GM21576 (cell line): Measurements from ENCODE around the gene ZNF77.
"Not testable (repeated sequence)": the region's sequence is repeated elsewhere in the genome, so short reads cannot be mapped to it uniquely, and the experiment has no call there.

ENCODE experiments used
- ATAC-seq: cut with Tn5 transposase; IDR thresholded peaks from one replicate; pipeline ENCODE4 v1.9.1; 2021; ENCODE audit warnings: mild to moderate bottlenecking, moderate library complexity; ENCODE audit not compliant: unreplicated experiment

ZNF77 gene

GRCh38 chr19:2973229-2973628 lies 28.5 kb upstream of the ZNF77 start:
- ATAC-seq, result no peak

GRCh38 chr19:2970201-2970835 lies 25.5 kb upstream of the ZNF77 start:
- ATAC-seq, result no peak

- ATAC-seq, result no peak
Observed at GRCh38 chr19:2969104-2969504, 24.3 kb upstream of the ZNF77 start.

GRCh38 chr19:2967972-2968371 lies 23.2 kb upstream of the ZNF77 start:
- ATAC-seq, result no peak

- ATAC-seq, result no peak
Observed at GRCh38 chr19:2964874-2965273, 20.1 kb upstream of the ZNF77 start.

- ATAC-seq, result not testable (repeated sequence)
Observed at GRCh38 chr19:2963631-2964030, 18.9 kb upstream of the ZNF77 start.

- ATAC-seq, result no peak
Observed at GRCh38 chr19:2963122-2963521, 18.4 kb upstream of the ZNF77 start.

GRCh38 chr19:2962018-2962670 lies 17.4 kb upstream of the ZNF77 start:
- no peak for ATAC-seq

- no peak for ATAC-seq
Observed at GRCh38 chr19:2960120-2960519, 15.3 kb upstream of the ZNF77 start.

- ATAC-seq, result no peak
Observed at GRCh38 chr19:2957160-2957559, 12.4 kb upstream of the ZNF77 start.

GRCh38 chr19:2952953-2953481 lies 8.2 kb upstream of the ZNF77 start:
- ATAC-seq, result no peak

- ATAC-seq, result peak; percentile 96
Observed at GRCh38 chr19:2950286-2951124, 5.7 kb upstream of the ZNF77 start.

- peak; percentile 2 for ATAC-seq
Observed at GRCh38 chr19:2949939-2950285, 5.1 kb upstream of the ZNF77 start.

GRCh38 chr19:2945575-2946184 lies 909 bp upstream of the ZNF77 start:
- ATAC-seq, result no peak

- ATAC-seq, result no peak
Observed at GRCh38 chr19:2944403-2944774, 382 bp downstream of the ZNF77 start.

- ATAC-seq, result no peak
Observed at GRCh38 chr19:2942928-2943640, 1.7 kb downstream of the ZNF77 start.

- ATAC-seq, result not testable (repeated sequence)
Observed at GRCh38 chr19:2935863-2936262, 8.9 kb downstream of the ZNF77 start.

- ATAC-seq, result no peak
Observed at GRCh38 chr19:2933490-2933910, 11.3 kb downstream of the ZNF77 start.

- no peak for ATAC-seq
Observed at GRCh38 chr19:2927032-2927430, 17.7 kb downstream of the ZNF77 start.

GRCh38 chr19:2926341-2927031 lies 18.3 kb downstream of the ZNF77 start:
- ATAC-seq, result no peak
